WTC11 (cell line): ENCODE measurements around the gene STAB1. TPM values are rescaled to one million over a fixed set of nuclear protein-coding genes. Genes with fewer than 3 reads are reported as not detected.

Experiments
- ATAC-seq: fragments of 200-7000 bp; cut with Tn5 transposase; 2 replicates; pipeline ENCODE4 v1.10.0; 2021; ENCODE audit warnings: mild to moderate bottlenecking, moderate library complexity
- CTCF ChIA-PET: fragments of 300-600 bp; sonication (Branson Sonifier 250); formaldehyde crosslinking; loops from one replicate; lab custom pipeline; 2021; ENCODE audit warnings: antibody characterized with exemption; lab: Charles Lee
- POLR2A ChIA-PET: fragments of 350-600 bp; sonication (Branson Sonifier 250); formaldehyde crosslinking; loops from one replicate; lab custom pipeline; 2021; ENCODE audit warnings: antibody characterized with exemption; lab: Charles Lee
- DNase-seq: peaks from one replicate; pipeline ENCODE4 v3.0.0; 2021; ENCODE audit warnings: low spot score
- H3K27ac Mint-ChIP-seq: 2 replicates; pipeline ENCODE4 v1.8.0; 2021; ENCODE audit warnings: mixed read lengths
- H3K27me3 Mint-ChIP-seq: 2 replicates; pipeline ENCODE4 v1.8.0; 2021; ENCODE audit warnings: low read depth, mild to moderate bottlenecking, moderate library complexity, mixed read lengths
- H3K36me3 Mint-ChIP-seq: 2 replicates; pipeline ENCODE4 v1.8.0; 2021; ENCODE audit warnings: mixed read lengths
- H3K4me1 Mint-ChIP-seq: 2 replicates; pipeline ENCODE4 v1.8.0; 2022; ENCODE audit warnings: mixed read lengths
- H3K4me3 Mint-ChIP-seq: 2 replicates; pipeline ENCODE4 v1.8.0; 2021; ENCODE audit warnings: mild to moderate bottlenecking, moderate library complexity, mixed read lengths
- H3K9me3 Mint-ChIP-seq: 2 replicates; pipeline ENCODE4 v1.8.0; 2021; ENCODE audit warnings: mixed read lengths
- ATF1 ChIP-seq: sonication (generic); formaldehyde crosslinking; IDR thresholded peaks from 2 replicates; pipeline ENCODE4 v1.8.1; 2023; ENCODE audit warnings: mild to moderate bottlenecking, moderate library complexity, missing genetic modification reagents
- FOXP1 ChIP-seq: sonication (generic); formaldehyde crosslinking; IDR thresholded peaks from 2 replicates; pipeline ENCODE4 v1.8.0; 2022; ENCODE audit warnings: missing genetic modification reagents, mild to moderate bottlenecking, moderate library complexity, borderline replicate concordance
- GRHL2 ChIP-seq: fragments of 250-450 bp; sonication (Bioruptor Pico); IDR thresholded peaks from 2 replicates; pipeline ENCODE4 v1.8.0; 2022; ENCODE audit warnings: mild to moderate bottlenecking, moderate library complexity; ENCODE audit not compliant: insufficient replicate concordance, severe bottlenecking
- HMGXB4 ChIP-seq: sonication (generic); formaldehyde crosslinking; IDR thresholded peaks from 2 replicates; pipeline ENCODE4 v1.8.1; 2023; ENCODE audit warnings: mild to moderate bottlenecking, moderate library complexity, missing genetic modification reagents
- JAZF1 ChIP-seq: fragments of 250-450 bp; sonication (Bioruptor Pico); IDR thresholded peaks from 2 replicates; pipeline ENCODE4 v1.9.0; 2021; ENCODE audit warnings: moderate library complexity, mild to moderate bottlenecking, inconsistent platforms
- MXD4 ChIP-seq: fragments of 250-450 bp; sonication (Bioruptor Pico); IDR thresholded peaks from 2 replicates; pipeline ENCODE4 v1.8.0; 2021; ENCODE audit warnings: mild to moderate bottlenecking, moderate library complexity, borderline replicate concordance
- RELA ChIP-seq: sonication (generic); formaldehyde crosslinking; IDR thresholded peaks from 2 replicates; pipeline ENCODE4 v1.8.1; 2022; ENCODE audit warnings: missing genetic modification reagents, mild to moderate bottlenecking, borderline replicate concordance
- TCF7 ChIP-seq: sonication (generic); formaldehyde crosslinking; IDR thresholded peaks from 2 replicates; pipeline ENCODE4 v1.8.0; 2022; ENCODE audit warnings: mild to moderate bottlenecking, low read depth, missing genetic modification reagents, moderate library complexity
- TEAD1 ChIP-seq: sonication (generic); formaldehyde crosslinking; IDR thresholded peaks from 2 replicates; pipeline ENCODE4 v1.8.0; 2022; ENCODE audit warnings: mild to moderate bottlenecking, missing genetic modification reagents
- ZNF138 ChIP-seq: sonication (generic); formaldehyde crosslinking; conservative IDR thresholded peaks from 2 replicates; pipeline ENCODE4 v1.8.1; 2022; ENCODE audit warnings: mild to moderate bottlenecking, moderate library complexity, missing genetic modification reagents
- ZNF317 ChIP-seq: sonication (generic); formaldehyde crosslinking; IDR thresholded peaks from 2 replicates; pipeline ENCODE4 v1.8.1; 2023; ENCODE audit warnings: low read depth, mild to moderate bottlenecking, moderate library complexity, missing genetic modification reagents, borderline replicate concordance
- ZNF423 ChIP-seq: fragments of 250-450 bp; sonication (Bioruptor Pico); IDR thresholded peaks from 2 replicates; pipeline ENCODE4 v2.1.2; 2022; ENCODE audit warnings: mild to moderate bottlenecking, moderate library complexity
- total RNA-seq: library from RNA; stranded (reverse); gene quantifications from 3 replicates; pipeline ENCODE4 v1.2.3, GENCODE V29; 2021
- TF ChIP-seq, protein P1 (sequence below): sonication (generic); formaldehyde crosslinking; IDR thresholded peaks from 2 replicates; pipeline ENCODE4 v1.8.1; 2022; ENCODE audit warnings: missing genetic modification reagents, borderline replicate concordance
- TF ChIP-seq, protein P2 (sequence below): sonication (generic); formaldehyde crosslinking; IDR thresholded peaks from 2 replicates; pipeline ENCODE4 v1.8.1; 2023; ENCODE audit warnings: mild to moderate bottlenecking, missing genetic modification reagents
- TF ChIP-seq, protein P3 (sequence below): sonication (generic); formaldehyde crosslinking; IDR thresholded peaks from 2 replicates; pipeline ENCODE4 v1.8.1; 2022; ENCODE audit warnings: mild to moderate bottlenecking, moderate library complexity, missing genetic modification reagents
- TF ChIP-seq, protein P4 (sequence below): sonication (generic); formaldehyde crosslinking; IDR thresholded peaks from 2 replicates; pipeline ENCODE4 v1.8.0; 2023; ENCODE audit warnings: missing genetic modification reagents
- TF ChIP-seq, protein P5 (sequence below): sonication (generic); formaldehyde crosslinking; IDR thresholded peaks from 2 replicates; pipeline ENCODE4 v1.8.1; 2023; ENCODE audit warnings: mild to moderate bottlenecking, missing genetic modification reagents
- TF ChIP-seq, protein P6 (sequence below): fragments of 250-450 bp; sonication (Bioruptor Pico); IDR thresholded peaks from 2 replicates; pipeline ENCODE4 v1.9.0; 2021; ENCODE audit warnings: mild to moderate bottlenecking

STAB1 gene
- total RNA-seq, 1 experiment from 2014 or later = 1.9 TPM

- TF ChIP-seq, protein P1, sequence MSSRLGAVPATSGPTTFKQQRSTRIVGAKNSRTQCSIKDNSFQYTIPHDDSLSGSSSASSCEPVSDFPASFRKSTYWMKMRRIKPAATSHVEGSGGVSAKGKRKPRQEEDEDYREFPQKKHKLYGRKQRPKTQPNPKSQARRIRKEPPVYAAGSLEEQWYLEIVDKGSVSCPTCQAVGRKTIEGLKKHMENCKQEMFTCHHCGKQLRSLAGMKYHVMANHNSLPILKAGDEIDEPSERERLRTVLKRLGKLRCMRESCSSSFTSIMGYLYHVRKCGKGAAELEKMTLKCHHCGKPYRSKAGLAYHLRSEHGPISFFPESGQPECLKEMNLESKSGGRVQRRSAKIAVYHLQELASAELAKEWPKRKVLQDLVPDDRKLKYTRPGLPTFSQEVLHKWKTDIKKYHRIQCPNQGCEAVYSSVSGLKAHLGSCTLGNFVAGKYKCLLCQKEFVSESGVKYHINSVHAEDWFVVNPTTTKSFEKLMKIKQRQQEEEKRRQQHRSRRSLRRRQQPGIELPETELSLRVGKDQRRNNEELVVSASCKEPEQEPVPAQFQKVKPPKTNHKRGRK = no peak
- TF ChIP-seq, protein P2, sequence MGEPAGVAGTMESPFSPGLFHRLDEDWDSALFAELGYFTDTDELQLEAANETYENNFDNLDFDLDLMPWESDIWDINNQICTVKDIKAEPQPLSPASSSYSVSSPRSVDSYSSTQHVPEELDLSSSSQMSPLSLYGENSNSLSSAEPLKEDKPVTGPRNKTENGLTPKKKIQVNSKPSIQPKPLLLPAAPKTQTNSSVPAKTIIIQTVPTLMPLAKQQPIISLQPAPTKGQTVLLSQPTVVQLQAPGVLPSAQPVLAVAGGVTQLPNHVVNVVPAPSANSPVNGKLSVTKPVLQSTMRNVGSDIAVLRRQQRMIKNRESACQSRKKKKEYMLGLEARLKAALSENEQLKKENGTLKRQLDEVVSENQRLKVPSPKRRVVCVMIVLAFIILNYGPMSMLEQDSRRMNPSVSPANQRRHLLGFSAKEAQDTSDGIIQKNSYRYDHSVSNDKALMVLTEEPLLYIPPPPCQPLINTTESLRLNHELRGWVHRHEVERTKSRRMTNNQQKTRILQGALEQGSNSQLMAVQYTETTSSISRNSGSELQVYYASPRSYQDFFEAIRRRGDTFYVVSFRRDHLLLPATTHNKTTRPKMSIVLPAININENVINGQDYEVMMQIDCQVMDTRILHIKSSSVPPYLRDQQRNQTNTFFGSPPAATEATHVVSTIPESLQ (CRISPR knock-in tag) = no peak
- TF ChIP-seq, protein P3, sequence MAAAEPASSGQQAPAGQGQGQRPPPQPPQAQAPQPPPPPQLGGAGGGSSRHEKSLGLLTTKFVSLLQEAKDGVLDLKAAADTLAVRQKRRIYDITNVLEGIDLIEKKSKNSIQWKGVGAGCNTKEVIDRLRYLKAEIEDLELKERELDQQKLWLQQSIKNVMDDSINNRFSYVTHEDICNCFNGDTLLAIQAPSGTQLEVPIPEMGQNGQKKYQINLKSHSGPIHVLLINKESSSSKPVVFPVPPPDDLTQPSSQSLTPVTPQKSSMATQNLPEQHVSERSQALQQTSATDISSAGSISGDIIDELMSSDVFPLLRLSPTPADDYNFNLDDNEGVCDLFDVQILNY (CRISPR knock-in tag) = no peak
- TF ChIP-seq ATF1 (CRISPR knock-in tag) = no peak
Measured at GRCh38 chr3:52487050-52487787, 7.9 kb upstream of the STAB1 start (continued).

DNA sequence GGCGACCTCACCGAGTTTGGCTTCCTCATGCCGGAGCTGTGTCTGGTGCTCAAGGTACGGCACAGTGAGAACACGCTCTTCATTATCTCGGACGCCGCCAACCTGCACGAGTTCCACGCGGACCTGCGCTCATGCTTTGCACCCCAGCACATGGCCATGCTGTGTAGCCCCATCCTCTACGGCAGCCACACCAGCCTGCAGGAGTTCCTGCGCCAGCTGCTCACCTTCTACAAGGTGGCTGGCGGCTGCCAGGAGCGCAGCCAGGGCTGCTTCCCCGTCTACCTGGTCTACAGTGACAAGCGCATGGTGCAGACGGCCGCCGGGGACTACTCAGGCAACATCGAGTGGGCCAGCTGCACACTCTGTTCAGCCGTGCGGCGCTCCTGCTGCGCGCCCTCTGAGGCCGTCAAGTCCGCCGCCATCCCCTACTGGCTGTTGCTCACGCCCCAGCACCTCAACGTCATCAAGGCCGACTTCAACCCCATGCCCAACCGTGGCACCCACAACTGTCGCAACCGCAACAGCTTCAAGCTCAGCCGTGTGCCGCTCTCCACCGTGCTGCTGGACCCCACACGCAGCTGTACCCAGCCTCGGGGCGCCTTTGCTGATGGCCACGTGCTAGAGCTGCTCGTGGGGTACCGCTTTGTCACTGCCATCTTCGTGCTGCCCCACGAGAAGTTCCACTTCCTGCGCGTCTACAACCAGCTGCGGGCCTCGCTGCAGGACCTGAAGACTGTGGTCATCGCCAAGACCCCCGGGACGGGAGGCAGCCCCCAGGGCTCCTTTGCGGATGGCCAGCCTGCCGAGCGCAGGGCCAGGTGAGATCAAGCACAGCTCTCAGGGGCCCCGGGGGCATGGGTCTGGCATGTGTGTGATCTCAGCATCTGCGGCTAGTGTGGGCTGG lies 7.1 kb upstream of the STAB1 start:
- DNase-seq = no peak
- Mint-ChIP-seq H3K27me3 (no peaks in the 10 kb centered on the region), H3K27ac (peak overlapping the region; percentile 29; the same call in 1 of the 2 replicates), H3K4me3 (no peak overlapping the region), H3K4me1 (no peaks in the 10 kb centered on the region), H3K9me3 (no peaks in the 10 kb centered on the region), H3K36me3 (peaks cover 24% of the 10 kb centered on the region)
- POLR2A ChIA-PET = no interaction called here
- ATAC-seq = no peak
- CTCF ChIA-PET = interaction anchor here (3.6 kb wide), 1 partner anchor 16 kb away, joined by 10 read pairs; no protein-coding TSS in a partner anchor
- TF ChIP-seq, protein P4, sequence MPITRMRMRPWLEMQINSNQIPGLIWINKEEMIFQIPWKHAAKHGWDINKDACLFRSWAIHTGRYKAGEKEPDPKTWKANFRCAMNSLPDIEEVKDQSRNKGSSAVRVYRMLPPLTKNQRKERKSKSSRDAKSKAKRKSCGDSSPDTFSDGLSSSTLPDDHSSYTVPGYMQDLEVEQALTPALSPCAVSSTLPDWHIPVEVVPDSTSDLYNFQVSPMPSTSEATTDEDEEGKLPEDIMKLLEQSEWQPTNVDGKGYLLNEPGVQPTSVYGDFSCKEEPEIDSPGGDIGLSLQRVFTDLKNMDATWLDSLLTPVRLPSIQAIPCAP = no peak

- H3K27me3 Mint-ChIP-seq = no peaks in the 10 kb centered on the region
- ChIA-PET POLR2A (no interaction called here), CTCF (interaction anchor here (3.6 kb wide), 1 partner anchor 17 kb away, joined by 10 read pairs; no protein-coding TSS in a partner anchor)
- H3K36me3 Mint-ChIP-seq = peaks cover 24% of the 10 kb centered on the region
- no peak for TF ChIP-seq TEAD1 (CRISPR knock-in tag)
- TF ChIP-seq JAZF1 = no peak
- TF ChIP-seq TCF7 (CRISPR knock-in tag) = no peak
- H3K27ac Mint-ChIP-seq = no peak overlapping the region
- DNase-seq = no peak
- no peak for ATAC-seq
- H3K4me3 Mint-ChIP-seq = no peak overlapping the region
- no peaks in the 10 kb centered on the region for H3K4me1 Mint-ChIP-seq
- H3K9me3 Mint-ChIP-seq = no peaks in the 10 kb centered on the region
Measured at GRCh38 chr3:52488746-52489145, 6.4 kb upstream of the STAB1 start.

DNA sequence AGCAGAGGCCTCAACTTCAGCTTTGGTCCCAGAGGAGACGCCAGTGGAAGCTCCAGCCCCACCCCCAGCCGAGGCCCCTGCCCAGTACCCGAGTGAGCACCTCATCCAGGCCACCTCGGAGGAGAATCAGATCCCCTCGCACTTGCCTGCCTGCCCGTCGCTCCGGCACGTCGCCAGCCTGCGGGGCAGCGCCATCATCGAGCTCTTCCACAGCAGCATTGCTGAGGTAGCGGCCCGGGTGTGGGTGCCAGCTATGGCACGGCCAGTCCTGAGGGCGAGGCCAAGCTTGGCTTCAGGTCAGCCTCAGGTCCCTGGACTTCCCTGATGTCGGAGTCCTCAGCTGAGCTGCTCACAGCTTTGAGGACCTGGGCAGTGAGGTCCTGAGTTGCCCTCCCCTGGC lies 5.7 kb upstream of the STAB1 start:
- ATAC-seq = no peak
- POLR2A ChIA-PET = no interaction called here
- Mint-ChIP-seq H3K4me1 (no peaks in the 10 kb centered on the region), H3K9me3 (no peaks in the 10 kb centered on the region), H3K27ac (no peak overlapping the region), H3K4me3 (no peak overlapping the region), H3K27me3 (no peaks in the 10 kb centered on the region), H3K36me3 (peaks cover 24% of the 10 kb centered on the region)
- no peak for DNase-seq
- CTCF ChIA-PET = interaction anchor here (0.7 to 3.6 kb wide), 2 partner anchors 17 to 45 kb away, joined by 3 to 10 read pairs; partner anchors contain the start of gene SEMA3G
- TF ChIP-seq, protein P5, sequence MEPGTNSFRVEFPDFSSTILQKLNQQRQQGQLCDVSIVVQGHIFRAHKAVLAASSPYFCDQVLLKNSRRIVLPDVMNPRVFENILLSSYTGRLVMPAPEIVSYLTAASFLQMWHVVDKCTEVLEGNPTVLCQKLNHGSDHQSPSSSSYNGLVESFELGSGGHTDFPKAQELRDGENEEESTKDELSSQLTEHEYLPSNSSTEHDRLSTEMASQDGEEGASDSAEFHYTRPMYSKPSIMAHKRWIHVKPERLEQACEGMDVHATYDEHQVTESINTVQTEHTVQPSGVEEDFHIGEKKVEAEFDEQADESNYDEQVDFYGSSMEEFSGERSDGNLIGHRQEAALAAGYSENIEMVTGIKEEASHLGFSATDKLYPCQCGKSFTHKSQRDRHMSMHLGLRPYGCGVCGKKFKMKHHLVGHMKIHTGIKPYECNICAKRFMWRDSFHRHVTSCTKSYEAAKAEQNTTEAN = no peak
- TF ChIP-seq FOXP1 (CRISPR knock-in tag) (no peak), ZNF317 (CRISPR knock-in tag) (no peak), GRHL2 (no peak), HMGXB4 (CRISPR knock-in tag) (no peak), ZNF423 (CRISPR knock-in tag) (no peak), RELA (CRISPR knock-in tag) (no peak), TEAD1 (CRISPR knock-in tag) (no peak), ZNF138 (no peak), MXD4 (CRISPR knock-in tag) (no peak)
- TF ChIP-seq, protein P6, sequence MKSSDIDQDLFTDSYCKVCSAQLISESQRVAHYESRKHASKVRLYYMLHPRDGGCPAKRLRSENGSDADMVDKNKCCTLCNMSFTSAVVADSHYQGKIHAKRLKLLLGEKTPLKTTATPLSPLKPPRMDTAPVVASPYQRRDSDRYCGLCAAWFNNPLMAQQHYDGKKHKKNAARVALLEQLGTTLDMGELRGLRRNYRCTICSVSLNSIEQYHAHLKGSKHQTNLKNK = no peak
